ENCODE data around the gene ZNF333. TPM values are rescaled to one million over a fixed set of nuclear protein-coding genes. Genes with fewer than 3 reads are reported as not detected.
"Not testable (repeated sequence)": the region's sequence is repeated elsewhere in the genome, so short reads cannot be mapped to it uniquely, and the experiment has no call there.

Gene ZNF333
- total RNA-seq, 6 experiments from 2014 or later: 7.9 to 10.0 (median 9.1) TPM

- Mint-ChIP-seq H3K4me3 (no peak overlapping the region), H3K27ac (no peak overlapping the region), H3K9me3 (no peaks in the 10 kb centered on the region; the same call in 1 of the 2 replicates), H3K4me1 (ENCODE audit: low read depth) (no peaks in the 10 kb centered on the region), H3K36me3 (ENCODE audit: low read depth) (no peaks in the 10 kb centered on the region), H3K27me3 (ENCODE audit: insufficient read depth) (peaks cover 6% of the 10 kb centered on the region; the same call in 1 of the 2 replicates)
- no peak for DNase-seq
- TF ChIP-seq, protein P1, sequence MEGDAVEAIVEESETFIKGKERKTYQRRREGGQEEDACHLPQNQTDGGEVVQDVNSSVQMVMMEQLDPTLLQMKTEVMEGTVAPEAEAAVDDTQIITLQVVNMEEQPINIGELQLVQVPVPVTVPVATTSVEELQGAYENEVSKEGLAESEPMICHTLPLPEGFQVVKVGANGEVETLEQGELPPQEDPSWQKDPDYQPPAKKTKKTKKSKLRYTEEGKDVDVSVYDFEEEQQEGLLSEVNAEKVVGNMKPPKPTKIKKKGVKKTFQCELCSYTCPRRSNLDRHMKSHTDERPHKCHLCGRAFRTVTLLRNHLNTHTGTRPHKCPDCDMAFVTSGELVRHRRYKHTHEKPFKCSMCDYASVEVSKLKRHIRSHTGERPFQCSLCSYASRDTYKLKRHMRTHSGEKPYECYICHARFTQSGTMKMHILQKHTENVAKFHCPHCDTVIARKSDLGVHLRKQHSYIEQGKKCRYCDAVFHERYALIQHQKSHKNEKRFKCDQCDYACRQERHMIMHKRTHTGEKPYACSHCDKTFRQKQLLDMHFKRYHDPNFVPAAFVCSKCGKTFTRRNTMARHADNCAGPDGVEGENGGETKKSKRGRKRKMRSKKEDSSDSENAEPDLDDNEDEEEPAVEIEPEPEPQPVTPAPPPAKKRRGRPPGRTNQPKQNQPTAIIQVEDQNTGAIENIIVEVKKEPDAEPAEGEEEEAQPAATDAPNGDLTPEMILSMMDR (IDR thresholded peaks at IDR 0.05): no peak
Observed at GRCh38 chr19:14775869-14776586, 86.2 kb downstream of the ZNF333 start.

- not testable (repeated sequence) for H3K27me3 Mint-ChIP-seq (ENCODE audit: insufficient read depth); H3K27ac Mint-ChIP-seq; H3K36me3 Mint-ChIP-seq (ENCODE audit: low read depth); DNase-seq; H3K4me1 Mint-ChIP-seq (ENCODE audit: low read depth); H3K4me3 Mint-ChIP-seq; H3K9me3 Mint-ChIP-seq
Observed at GRCh38 chr19:14777645-14778044, 87.8 kb downstream of the ZNF333 start.

DNA sequence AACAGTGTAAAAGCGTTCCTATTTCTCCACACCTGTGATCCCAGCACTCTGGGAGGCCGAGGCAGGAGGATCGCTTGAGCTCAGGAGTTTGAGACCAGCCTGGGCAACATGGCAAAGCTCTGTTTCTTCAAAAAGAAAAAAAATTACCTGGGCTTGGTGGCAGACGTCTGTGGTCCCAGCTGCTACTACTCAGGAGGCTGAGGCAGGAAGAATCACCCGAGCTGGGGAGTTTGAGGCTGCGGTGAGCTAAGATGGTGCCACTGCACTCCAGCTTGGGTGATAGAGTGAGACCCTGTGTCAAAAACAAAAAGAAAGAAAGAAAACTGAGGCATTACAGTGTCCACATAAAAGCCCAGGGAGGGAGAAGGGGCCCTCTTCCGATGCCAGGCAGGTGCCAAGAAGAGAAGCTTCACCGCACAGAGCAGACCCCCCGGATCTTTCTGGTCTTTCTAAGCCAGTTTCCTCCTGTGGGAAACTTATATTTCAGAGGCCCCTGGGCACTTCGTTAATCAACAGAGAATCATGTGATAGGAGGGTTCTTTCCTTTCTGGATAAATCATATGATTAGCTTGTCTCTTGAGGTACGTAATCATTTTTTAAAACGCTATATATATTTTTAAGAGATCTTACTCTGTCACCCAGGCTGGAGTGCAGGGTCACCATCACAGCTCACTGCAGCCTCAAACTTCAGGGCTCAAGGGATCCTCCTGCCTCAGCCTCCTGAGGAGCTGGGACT, 88.4 kb downstream of the ZNF333 start, which contains the start of gene ADGRE2:
Gene ADGRE2 (minus strand): TSS at position 451 of the 736 bp plus-strand sequence. CDS start 1,804 bp downstream, outside the sequence.
- not testable (repeated sequence) for H3K4me3 Mint-ChIP-seq; DNase-seq; H3K36me3 Mint-ChIP-seq (ENCODE audit: low read depth); H3K27me3 Mint-ChIP-seq (ENCODE audit: insufficient read depth); H3K9me3 Mint-ChIP-seq; H3K27ac Mint-ChIP-seq; H3K4me1 Mint-ChIP-seq (ENCODE audit: low read depth)

GRCh38 chr19:14779151-14779550, 89.3 kb downstream of the ZNF333 start:
- Mint-ChIP-seq H3K27ac (no peak overlapping the region), H3K27me3 (ENCODE audit: insufficient read depth) (peaks cover 6% of the 10 kb centered on the region; the same call in 1 of the 2 replicates), H3K4me3 (no peak overlapping the region), H3K36me3 (ENCODE audit: low read depth) (no peaks in the 10 kb centered on the region), H3K9me3 (no peaks in the 10 kb centered on the region; the same call in 1 of the 2 replicates), H3K4me1 (ENCODE audit: low read depth) (no peaks in the 10 kb centered on the region; the same call in 1 of the 2 replicates)
- TF ChIP-seq, protein P1 (IDR thresholded peaks at IDR 0.05): no peak
- no peak for DNase-seq

DNA sequence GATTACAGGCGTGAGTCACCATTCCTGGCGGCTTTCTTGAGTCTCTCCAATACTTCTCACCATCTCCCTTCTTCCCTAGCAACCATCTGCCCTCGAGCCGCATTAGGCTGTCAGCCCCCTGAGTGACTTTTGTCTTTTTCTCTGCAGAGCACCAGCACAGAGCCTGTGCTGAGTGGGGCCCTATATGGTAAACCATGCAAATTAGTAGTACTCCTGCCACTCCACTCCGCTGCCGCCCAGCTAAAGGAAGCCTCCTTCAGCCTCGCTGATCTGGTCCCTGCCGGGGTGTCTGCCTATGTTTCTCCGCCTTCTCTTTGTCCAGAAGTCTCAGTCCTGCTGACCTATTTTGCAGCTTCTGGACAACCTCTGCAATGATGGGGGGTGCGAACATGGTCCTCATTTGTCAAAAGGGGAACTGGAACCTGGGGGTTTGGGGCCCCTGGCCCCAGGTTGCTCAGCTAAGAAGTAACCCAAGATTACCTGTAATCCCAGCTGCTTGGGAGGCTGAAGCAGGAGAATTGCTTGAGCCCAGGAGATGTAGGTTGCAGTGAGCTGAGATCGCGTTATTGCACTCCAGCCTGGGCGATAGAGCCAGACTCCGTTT, 90.9 kb downstream of the ZNF333 start:
- not testable (repeated sequence) for DNase-seq; H3K9me3 Mint-ChIP-seq; H3K27ac Mint-ChIP-seq; H3K36me3 Mint-ChIP-seq (ENCODE audit: low read depth); H3K4me3 Mint-ChIP-seq; H3K27me3 Mint-ChIP-seq (ENCODE audit: insufficient read depth)
- peaks cover 12% of the 10 kb centered on the region; the same call in 1 of the 2 replicates for H3K4me1 Mint-ChIP-seq (ENCODE audit: low read depth)

GRCh38 chr19:14781713-14782536, 92.1 kb downstream of the ZNF333 start:
- not testable (repeated sequence) for H3K27me3 Mint-ChIP-seq (ENCODE audit: insufficient read depth); H3K36me3 Mint-ChIP-seq (ENCODE audit: low read depth); DNase-seq; H3K9me3 Mint-ChIP-seq; H3K27ac Mint-ChIP-seq; H3K4me3 Mint-ChIP-seq
- peaks cover 12% of the 10 kb centered on the region; the same call in 1 of the 2 replicates for H3K4me1 Mint-ChIP-seq (ENCODE audit: low read depth)
